Anterior cingulate cortex (tissue), 58 donors: ENCODE measurements around the gene BID.
A peak's percentile ranks its signal among the peaks of the same experiment; 100 is the strongest.

ENCODE experiments used
- DNase-seq, 58 donors: peaks; one replicate each; lab custom pipeline; 2025; lab: John Stamatoyannopoulos, UW

The BID gene

GRCh38 chr22:17774206-17774925 is at the start of gene BID:
Gene BID (minus strand): TSS chr22:17774469. CDS start chr22:17750116, 24,353 bp downstream.
- peak in 2 of 58 donors; percentile 42 to 47 for DNase-seq

DNA sequence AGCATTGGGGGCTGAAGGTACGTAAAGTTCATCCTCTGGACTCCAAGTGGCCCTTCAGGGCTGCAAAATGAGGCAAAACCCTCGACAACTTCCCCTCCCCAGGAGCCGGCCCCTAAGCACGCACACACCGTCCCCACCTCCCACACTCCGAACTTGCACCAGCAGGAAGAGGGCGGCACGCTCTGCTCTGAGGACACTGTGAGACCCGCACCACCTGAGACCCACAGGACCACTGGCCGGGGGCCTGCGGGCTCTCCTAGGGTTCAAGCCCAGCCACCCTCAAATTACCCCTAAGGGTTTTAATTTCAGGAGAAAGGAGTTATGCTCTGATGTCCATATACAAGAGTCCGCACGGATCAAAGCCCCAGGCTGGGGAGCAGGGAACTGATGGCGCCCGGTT is 49.7 kb upstream of the BID start:
- no peak for DNase-seq

- DNase-seq: peak in 4 of 58 donors; percentile 9 to 15 (median 12)
These were observed 49.0 kb upstream of the BID start for GRCh38 chr22:17823226-17823625.

DNA sequence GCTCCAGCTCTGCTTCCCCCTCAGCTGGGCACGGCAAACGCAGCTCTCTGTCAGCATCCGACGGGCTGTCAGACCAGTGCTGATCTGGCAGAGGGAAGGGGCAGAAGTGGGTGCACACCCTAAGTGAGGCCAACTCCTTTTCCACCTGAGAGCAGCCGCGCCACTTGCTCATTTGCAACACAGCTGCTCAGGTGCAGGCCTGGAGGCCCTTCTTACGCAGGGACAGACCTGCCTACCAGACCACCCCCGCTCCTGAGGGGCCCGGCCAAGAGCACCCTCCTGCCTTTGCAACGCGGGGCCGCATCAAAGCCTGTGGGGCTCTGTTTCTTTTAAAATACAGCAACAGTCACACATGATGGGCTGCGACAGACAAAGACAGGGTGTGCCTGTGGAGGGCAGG is 47.8 kb upstream of the BID start:
- DNase-seq: no peak

- DNase-seq: no peak
These were observed 46.7 kb upstream of the BID start for GRCh38 chr22:17820879-17821439.

- DNase-seq: no peak
These were observed 44.4 kb upstream of the BID start for GRCh38 chr22:17818649-17819048.

DNA sequence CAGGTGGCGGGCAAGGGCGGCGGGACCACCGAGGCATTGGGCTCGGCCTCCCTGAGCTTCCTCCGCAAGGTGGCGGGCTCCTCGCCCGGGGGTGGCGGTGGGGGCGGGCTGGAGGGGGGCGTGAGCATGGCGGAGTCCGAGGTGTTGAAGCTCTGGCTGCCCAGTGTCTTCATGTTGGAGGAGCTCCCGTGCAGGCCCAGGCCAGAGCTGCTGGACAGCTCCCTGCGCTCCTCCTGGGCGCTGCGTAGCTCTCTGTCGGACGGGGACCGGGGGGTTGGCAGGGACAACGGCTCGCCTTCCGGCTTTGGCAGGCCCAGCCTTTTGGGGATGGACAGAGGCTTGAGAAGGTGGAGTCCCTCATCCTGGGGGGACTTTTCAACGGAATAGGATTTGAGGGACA is 43.9 kb upstream of the BID start:
- DNase-seq: no peak

- no peak for DNase-seq
These were observed 43.3 kb upstream of the BID start for GRCh38 chr22:17817511-17818065.

DNA sequence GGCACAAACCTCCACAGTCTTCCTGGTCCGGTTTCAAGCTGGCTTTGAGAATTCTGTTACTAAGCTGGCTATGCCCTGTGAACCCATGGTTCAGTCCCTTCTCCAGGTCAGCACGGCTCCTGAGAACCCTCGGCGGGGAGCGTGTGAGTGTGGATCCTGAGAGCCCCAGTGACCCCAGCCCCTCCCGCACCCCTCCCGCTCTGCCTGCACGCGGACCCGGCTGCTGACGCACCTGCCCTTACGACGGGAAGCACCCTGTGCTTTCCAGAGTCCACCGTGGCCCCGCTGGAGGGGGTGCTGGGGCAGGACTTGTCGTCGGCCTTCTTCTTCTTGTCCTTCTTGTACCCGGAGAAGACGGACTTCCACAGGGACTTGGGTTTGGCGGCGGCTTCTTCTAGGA is 42.8 kb upstream of the BID start:
- DNase-seq: no peak

GRCh38 chr22:17816649-17817048 is 42.4 kb upstream of the BID start:
- no peak for DNase-seq

GRCh38 chr22:17815703-17816254 is 41.5 kb upstream of the BID start:
- no peak for DNase-seq

- DNase-seq: no peak
These were observed 40.6 kb upstream of the BID start for GRCh38 chr22:17814830-17815229.

DNA sequence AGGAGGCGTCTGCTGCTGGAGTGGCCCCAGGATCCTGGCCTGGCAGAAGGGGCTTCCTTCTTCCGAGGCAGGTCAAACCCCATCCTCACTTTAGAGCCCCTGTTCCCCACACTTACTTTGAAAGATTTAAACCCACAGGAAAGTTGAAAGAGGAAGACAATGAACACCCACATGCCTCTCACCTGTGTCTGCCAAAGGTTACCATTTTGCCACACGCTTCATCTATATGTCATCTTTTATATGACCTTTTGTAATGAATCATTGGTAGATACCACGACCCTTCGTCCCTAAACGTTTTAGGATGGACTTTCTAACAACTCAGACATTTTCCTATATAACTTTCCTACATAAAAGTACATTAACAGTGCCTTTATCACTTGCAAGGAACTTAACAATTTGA is 39.8 kb upstream of the BID start:
- DNase-seq: no peak

DNA sequence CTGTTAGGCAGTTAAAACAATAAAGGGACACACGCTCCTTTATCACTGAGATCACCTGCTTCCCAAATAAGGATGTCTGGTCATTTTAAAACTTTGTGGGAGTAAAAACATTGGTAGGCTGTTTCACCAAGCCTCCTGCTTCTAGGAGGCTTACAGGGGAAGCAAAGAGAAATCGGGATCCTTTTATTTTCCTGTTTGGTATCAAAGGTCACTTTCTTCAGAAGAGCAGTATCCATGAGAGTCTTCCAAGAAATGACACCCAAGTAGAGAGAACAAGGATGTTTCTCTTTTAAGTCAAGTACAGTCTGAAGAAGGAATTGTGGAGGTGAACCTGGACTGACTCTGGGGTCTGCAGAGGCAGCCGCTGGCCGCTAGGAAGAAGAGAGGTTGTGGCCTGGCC is 36.9 kb upstream of the BID start:
- DNase-seq: no peak

DNA sequence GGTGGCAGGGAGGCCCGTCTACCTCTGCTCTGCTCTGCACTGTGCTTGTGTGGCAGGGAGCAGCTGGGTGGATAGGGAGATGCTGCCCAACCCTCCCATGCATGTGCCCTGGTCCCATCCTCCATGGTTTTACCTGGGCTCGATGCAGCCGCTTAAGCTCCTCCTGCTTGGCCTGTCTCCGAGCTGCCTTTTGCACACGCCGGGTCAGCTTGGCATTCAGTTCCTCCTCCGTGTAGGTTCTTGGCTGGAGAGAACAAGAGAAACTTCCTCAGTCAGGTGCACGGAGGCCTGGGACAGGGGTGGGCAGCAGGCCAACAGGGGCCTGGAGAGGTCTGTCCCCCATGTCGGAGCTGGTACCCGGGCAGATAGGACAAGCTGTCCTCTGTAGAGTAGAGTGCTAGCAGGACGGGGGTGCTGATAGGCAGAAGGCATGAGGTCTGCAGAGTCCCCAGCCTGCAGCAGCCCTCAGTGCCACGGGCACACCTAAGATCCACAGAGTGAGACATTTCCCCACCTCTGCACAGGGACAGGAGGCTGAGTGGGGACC is 36.4 kb upstream of the BID start:
- DNase-seq: no peak

DNA sequence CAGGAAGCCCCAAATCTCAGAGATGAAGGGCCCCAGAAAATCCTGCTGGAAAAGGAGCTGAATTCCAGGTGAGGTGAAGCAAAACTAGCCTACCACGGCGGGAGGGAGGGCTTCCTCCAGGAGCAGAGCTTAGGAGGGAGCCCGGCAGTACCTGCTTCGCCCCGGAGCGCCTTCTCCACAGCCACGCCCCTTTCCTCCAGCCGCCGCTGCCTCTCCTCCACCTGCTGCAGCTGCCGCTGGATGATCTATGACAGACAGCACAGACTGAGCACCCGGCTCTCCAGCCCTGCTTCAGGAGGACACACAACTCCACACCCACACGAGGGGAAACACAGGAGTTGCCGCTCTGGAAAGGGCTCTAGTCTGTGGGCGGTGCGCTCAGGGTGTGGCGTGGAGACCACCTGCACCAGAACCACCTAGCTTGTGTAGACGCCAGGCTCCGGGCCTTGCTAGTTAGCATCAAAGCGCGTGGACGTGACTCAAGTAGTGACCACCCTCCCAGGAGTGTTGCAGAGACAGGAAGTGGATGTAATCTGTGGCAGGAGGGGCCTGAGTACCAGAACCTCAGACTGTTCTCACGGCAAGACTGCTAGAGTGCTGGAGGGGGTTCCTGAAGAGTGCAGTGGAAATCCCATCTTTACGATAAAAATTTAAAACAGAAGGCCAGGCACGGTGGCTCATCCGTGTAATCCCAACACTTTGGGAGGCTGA is 34.6 kb upstream of the BID start:
- DNase-seq: no peak

- no peak for DNase-seq
These were observed 33.5 kb upstream of the BID start for GRCh38 chr22:17807578-17808410.

DNA sequence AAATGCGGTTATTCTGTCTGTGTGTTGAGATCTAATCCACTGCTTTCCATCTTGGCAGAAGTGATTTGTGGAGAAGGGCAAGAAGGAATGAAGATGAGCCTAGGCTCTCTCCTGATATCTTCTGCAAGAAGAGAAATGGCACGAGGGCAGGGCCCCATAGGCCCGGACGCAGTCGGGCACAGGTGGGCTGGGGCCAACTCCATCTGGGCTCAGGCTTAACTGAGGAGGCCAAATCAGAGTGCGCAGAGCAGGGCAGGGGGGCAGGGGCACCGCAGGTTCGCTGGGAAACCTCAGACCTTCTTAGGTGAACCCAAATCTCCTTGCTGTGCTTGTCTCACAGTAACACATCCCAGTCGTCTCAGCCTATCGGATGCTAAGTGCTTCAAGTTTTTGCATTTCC is 32.8 kb upstream of the BID start:
- DNase-seq: no peak

DNA sequence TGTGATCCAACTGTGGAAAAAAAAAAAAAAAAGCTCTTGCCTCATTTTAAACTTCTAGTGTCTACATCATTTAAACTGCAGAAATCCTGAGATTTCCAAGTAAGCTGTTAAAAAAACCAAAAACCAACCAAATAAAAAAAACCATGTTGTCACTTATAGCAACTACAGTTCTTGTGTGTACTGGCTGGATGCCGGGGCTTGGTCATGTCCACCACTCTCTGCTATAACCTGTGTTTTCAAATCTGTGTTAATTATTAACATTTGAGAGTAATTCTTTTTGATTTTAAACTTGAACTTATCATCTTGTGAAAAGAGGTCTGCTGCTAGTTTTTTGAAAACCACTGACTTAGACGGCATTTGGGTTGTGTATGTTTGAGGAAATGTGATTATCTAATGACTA is 32.2 kb upstream of the BID start:
- DNase-seq: no peak
